Measurements from ENCODE around the gene MALAT1.
"Not testable (repeated sequence)": the region's sequence is repeated elsewhere in the genome, so short reads cannot be mapped to it uniquely, and the experiment has no call there.

The MALAT1 gene

DNA sequence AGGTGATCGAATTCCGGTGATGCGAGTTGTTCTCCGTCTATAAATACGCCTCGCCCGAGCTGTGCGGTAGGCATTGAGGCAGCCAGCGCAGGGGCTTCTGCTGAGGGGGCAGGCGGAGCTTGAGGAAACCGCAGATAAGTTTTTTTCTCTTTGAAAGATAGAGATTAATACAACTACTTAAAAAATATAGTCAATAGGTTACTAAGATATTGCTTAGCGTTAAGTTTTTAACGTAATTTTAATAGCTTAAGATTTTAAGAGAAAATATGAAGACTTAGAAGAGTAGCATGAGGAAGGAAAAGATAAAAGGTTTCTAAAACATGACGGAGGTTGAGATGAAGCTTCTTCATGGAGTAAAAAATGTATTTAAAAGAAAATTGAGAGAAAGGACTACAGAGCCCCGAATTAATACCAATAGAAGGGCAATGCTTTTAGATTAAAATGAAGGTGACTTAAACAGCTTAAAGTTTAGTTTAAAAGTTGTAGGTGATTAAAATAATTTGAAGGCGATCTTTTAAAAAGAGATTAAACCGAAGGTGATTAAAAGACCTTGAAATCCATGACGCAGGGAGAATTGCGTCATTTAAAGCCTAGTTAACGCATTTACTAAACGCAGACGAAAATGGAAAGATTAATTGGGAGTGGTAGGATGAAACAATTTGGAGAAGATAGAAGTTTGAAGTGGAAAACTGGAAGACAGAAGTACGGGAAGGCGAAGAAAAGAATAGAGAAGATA, at the start of gene MALAT1:
Gene MALAT1, plus strand, starts transcription at position 69 of the 736 bp plus-strand sequence.
- DNase-seq: peak; percentile 96

DNA sequence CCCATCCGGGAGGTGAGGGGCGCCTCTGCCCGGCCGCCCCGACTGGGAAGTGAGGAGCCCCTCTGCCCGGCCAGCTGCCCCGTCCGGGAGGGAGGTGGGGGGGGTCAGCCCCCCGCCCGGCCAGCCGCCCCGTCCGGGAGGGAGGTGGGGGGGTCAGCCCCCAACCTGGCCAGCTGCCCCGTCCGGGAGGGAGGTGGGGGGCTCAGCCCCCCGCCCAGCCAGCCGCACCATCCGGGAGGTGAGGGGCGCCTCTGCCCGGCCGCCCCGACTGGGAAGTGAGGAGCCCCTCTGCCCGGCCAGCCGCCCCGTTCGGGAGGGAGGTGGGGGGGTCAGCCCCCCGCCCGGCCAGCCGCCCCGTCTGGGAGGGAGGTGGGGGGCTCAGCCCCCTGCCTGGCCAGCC, 47.5 kb upstream of the MALAT1 start:
- DNase-seq: not testable (repeated sequence)

DNA sequence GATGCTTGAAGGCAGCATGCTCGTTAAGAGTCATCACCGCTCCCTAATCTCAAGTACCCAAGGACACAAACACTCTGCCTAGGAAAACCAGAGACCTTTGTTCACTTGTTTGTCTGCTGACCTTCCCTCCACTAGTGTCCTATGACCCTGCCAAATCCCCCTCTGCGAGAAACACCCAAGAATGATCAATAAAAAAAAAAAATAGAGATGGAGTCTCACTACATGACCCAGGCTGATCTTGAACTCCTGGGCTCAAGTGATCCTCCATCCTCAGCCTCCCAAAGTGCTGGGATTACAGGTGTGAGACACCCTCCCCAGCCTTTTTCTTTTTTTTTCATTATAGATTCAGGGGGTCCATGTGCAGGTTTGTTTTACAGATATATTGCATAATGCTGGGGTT, 46.6 kb upstream of the MALAT1 start:
- DNase-seq: not testable (repeated sequence)

DNA sequence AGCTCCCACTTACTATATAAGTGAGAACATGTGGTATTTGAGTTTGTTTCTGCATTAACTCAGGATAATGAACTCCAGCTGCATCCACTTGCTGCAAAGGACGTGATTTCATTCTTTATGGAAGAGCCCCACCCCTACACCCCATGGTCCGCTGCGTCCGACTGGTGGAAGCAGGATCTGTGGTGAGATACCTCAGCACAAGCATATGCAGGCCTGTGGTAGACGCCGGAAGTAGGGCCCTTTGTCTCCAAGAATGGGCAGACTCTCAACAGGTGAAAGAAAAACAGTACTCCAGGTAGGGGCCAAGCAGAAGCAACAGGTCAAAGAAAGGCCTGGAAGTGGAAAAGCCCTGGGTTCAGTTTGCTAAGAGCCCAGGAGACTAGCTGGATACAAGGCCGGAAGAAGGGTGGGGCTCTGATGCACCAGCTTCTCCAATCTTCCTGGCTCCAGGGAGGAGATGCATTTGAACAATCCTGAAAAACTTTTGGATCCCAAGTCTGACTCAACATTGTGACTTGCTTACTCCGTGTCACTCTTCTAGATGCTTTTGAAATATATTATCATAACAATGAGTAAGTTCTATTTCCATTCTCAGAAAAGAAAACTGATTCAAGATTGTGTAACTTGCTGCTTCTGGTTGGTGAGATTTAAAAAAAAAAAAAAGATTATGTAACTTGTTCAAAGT, 45.9 kb upstream of the MALAT1 start:
- DNase-seq: no peak

DNA sequence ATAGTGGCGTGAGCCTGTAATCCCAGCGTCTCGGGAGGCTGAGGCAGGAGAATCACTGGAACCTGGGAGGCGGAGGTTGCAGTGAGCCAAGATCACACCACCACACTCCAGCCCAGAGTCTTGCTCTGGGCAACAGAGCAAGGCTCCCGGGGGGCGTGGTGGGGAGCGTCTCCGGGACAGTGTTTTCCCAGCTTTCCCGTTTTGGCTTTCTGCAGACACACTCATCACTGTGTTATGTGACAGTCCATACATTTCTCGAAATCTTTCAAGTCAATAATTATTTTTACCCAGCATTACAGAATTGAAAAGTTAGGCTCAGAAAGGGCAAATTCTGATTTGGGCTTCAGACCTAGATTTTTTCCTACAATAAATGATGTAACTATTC, 44.5 kb upstream of the MALAT1 start:
- no peak for DNase-seq

DNA sequence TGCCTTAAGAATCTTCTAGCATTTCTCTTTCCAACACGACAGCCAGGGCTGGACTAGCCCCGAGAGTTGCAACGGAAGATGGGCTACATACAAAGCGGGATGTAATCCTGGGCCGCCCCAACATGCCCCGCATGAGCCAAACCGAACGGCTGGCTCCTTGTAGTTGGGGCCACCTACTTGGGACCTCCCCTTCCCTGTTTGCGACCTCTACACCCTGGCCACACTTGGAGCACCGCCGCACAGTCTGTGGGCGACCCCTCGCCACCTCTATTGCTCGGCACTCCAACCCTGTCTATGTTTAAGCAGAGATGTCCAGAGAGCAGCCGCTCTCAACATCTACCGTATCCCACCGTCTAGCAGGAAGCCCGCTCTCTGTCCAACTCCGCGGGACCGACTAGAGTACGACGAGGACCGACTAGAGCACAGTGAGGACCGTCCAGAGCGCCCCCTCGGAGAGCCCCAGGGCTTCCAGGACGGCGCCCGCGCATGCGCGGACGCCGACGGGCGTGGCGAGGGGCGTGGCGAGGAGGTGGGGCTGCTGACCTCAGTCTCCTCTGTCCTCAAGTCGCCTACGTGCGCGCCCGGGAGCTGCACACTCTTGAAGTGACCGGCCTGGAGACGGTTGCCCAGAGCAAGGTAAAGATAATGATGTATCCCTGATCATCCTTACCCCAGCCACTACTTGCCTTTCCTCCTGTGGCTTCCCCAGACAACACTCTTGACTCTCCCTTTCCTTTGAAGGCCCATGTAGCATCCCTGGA, 44.0 kb upstream of the MALAT1 start:
- DNase-seq: peak; percentile 94

DNA sequence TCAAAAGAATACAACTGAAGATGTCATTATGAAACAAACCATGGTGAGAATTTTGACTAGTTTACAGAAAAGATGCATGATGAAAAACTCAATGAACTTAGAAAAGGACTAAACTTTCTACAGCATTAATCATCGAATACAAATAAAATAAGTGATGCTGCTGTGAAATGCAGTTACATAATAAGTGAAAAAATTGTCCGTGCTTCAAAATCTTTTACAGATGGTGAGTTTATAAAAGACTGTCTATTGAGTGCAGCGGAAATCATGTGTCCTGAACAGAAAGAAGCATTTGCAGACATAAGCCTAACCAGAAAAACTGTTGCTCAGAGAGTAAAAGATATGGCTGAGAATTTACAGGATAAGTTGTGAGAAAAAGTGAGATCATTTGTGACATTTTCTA, 42.4 kb upstream of the MALAT1 start:
- no peak for DNase-seq

DNA sequence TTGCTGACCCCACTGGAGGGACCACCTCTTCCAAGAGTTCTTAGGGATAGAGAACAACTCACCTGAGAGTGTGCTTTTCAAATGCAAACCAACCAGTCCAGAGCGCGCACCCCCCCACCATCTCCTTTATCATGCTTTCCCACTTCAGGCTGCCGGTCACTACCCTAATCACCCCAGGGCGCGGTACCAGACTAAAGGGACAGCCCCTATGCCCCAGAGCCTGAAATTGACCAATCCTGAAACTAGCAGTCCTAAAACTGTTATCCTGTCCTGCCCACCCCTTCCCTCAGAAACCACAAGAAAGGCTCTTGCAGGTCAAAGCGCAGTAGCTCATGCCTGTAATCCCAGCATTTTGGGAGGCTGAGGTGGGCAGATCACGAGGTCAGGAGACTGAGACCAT, 39.3 kb upstream of the MALAT1 start:
- DNase-seq: peak; percentile 82

DNA sequence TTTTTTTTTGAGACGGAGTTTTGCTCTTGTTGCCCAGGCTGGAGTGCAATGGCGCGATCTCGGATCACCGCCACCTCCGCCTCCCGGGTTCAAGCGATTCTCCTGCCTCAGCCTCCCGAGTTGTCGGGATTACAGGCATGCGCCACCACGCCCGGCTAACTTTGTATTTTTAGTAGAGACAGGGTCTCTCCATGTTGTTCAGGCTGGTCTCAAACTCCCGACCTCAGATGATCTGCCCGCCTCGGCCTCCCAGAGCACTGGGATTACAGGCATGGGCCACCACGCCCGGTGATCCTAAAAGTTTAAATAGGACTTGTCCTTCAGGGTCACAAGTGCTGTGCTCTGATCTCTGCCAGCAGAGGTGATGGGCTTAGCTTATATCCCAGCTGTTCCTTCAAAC, 33.4 kb upstream of the MALAT1 start:
- not testable (repeated sequence) for DNase-seq

DNA sequence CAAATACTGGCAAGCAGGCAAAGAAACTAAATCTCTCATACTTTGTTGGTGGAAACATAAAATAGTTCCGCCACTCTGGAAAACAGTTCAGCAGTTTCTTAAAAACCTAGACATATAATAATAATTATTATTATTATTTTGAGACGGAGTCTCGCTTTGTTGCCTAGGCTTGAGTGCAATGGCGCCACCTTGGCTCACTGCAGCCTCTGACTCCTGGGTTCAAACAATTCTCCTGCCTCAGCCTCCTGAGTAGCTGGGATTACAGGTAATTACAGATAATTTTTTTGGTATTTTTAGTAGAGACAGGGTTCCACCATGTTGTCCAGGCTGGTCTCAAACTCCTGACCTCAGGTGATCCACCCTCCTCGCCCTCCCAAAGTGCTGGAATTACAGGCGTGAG, 31.5 kb upstream of the MALAT1 start:
- DNase-seq: not testable (repeated sequence)

DNA sequence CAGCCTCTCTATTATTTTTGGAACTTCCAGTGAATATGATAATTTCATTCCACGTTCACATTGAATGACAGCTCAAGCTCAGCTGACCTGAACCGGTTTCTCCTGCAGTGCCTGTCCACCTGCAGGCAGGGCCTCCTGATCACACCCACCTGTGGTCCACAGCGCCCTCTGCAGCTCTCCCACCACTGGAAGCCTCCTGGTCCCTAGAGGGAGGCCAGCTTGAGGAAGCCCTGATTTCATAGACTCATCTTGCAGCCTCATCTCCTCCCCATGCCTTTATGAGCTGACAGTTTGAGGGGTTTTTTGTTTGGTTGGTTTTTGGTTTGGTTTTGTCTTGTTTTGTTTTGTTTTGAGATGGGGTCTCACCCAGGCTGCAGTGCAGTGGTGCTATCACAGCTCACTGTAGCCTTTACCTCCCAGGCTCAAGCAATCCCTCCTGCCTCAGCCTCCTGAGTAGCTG, 29.9 kb upstream of the MALAT1 start:
- peak; percentile 85 for DNase-seq

DNA sequence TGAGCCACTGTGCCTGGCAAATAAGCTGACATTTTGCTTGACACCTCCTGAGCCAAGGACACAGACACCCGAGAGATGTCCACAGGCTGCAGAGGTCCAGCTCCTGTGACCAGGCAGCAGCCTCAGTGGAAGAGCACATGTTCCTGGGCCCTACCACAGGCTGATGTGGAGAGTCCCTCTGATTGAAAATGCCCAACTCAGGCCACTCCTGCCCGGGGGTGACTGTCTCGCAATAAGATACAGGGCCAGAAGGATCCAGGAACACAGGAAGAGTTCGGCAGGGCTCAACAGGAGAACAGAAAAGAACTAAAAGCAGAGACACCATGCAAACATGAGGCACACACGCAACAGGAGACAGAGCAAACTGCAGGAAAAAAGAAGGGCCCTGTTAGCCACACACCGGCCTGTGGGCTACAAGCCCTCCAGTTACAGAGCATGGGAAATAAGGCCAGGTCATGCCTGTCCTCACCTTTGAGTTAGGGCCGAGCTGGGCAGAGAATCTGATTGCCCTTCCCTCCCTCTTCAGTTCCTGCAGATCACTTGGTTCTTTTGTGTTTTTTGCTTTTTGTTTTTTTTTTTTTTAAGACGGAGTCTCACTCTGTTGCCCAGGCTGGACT, 28.3 kb upstream of the MALAT1 start:
- DNase-seq: no peak

DNA sequence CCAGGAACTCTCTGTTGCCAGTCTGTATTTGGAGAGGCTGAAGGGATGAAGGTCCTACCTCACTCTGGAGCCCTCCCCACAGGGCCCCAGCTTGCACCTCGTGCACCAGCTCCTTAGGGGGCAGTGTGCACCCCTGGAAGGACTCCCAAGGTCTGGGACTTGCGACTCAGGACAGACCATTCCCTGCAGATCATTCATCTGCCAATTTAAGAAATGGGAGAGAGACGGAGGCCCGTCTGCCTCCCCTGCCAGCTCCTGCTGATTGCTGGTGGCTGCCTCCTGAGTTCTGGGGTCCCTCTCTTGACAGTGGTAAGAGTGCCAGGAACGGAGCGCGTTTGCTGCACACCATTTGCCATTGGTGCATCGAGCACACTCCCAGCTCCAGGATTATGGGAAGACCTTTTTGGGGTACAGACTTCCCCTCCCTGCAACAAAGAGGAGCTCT, 27.4 kb upstream of the MALAT1 start:
- peak; percentile 75 for DNase-seq

DNA sequence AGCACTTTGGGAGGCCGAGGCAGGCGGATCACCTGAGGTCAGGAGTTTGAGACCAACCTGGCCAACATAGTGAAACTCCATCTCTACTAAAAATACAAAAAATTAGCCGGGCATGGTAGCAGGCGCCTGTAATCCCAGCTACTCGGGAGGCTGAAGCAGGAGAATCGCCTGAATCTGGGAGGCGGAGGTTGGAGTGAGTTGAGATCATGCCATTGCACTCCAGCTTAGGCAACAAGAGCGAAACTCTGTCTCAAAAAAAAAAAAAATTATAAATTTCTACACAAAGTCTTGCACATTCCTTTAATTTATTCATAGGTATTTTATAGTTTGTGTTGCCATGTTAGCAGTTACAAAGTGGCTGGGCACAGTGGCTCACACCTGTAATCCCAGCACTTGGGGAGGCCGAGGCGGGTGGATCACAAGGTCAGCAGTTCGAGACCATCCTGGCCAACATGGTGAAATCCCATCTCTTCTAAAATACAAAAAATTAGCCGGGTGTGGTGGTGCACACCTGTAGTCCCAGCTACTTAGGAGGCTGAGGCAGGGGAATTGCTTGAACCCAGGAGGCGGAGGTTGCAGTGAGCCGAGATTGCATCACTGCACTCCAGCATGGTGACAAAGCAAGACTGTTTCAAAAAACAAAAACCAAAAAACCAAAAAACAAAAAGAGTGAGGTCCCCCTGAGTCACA, 26.1 kb upstream of the MALAT1 start:
- not testable (repeated sequence) for DNase-seq

DNA sequence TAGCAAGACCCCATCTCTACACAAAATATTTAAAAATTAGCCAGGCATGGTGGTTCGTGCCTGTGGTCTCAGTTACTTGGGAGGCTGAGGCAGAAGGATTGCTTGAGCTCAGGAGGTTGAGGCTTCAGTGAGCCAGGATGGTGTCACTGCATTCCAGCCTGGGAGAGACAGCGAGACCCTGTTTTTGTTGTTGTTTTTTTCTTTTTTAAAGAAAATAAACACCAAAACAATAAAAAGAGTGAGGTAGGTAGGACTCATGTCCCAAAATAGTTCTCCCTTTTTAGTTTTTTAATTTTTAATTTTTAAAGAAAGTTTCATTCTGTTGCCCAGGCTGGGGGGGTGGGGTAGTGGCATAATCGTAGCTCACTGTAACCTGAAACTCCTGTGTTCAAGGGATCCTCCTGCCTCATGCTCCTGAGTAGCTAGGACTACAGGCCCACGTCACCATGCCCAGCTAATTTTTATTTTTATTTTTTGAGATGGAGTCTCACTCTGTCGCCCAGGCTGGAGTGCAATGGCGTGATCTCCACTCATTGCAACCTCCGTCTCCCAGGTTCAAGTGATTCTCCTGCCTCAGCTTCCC, 25.5 kb upstream of the MALAT1 start:
- no peak for DNase-seq

DNA sequence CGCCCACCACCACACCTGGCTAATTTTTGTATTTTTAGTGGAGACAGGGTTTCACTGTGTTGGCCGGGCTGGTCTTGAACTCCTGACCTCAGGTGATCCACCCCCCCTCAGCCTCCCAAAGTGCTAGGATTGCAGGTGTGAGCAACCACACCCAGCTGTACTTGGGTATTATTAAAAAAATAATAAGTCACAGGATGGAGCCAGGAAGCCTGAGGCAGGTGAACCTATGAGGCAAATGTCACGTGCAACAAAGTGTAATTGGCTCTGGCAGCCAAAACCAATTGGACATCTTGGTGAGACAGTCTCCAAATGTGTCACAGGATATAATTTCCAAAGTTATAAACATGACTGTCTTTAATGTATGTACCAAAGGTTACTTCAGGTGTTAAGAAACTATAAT, 24.0 kb upstream of the MALAT1 start:
- no peak for DNase-seq

DNA sequence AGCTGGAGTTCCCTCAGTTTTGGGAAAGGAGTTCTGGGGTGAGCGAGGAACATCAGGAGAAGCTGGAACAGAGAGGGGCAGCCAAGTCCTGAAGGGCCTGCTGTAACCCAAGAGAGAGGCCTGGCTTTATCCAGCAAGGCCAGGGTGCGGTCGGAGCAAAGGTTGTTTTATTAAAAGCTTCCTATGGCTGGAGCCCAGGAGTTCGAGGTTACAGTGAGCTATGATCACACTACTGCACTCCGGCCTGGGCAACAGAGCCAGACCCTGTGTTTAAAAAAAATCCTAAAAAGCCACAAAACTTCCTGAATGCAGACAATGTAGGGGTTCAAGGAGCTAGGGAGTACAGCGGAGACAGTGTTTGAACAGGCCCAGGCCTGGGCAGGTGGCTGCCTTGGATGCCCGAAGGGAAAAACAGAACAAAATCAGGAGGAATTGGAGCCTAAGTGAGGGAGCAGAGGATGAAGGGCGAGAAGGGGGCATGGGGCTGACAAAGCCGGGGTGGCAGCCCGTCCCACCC, 22.2 kb upstream of the MALAT1 start:
- DNase-seq: no peak

DNA sequence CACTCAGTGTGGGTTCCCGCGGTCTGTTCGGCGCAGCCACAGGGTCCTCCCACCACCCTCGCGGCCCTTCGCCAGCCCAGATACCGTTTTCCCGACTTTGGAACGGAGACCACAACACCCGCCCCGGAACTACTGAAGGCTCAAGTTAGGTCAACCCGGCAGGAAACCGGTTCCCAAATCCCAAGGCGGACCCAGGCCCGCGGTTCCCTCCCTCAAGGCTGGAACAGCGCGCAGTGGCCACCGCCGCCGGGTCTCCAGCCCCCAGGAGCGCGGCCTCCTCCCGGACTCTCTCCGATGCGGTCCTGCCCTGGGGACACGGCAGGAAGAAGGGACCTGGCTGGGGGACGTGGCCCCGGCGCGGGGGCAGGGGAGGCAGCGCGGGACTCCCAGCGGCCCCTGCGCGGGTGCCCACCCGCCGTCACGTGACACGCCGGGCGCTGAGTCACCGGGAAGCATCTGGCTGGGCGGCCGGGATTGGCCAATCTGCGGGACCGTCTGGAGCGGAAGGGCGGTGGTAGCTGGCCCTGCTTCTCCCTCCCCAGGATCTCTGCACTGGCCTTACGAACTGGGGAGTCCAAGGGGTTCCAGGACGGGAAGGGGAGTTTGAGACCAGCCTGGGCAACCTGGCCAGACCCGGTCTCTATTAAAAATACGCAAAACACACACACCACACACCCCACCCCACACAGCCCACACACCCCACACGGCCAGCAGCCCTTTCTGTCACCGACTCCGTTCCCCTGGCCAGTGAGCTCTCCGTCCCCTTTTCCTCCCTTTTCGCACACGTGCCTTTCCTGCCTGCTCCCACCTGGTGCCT, 21.5 kb upstream of the MALAT1 start:
- DNase-seq: peak; percentile 97

DNA sequence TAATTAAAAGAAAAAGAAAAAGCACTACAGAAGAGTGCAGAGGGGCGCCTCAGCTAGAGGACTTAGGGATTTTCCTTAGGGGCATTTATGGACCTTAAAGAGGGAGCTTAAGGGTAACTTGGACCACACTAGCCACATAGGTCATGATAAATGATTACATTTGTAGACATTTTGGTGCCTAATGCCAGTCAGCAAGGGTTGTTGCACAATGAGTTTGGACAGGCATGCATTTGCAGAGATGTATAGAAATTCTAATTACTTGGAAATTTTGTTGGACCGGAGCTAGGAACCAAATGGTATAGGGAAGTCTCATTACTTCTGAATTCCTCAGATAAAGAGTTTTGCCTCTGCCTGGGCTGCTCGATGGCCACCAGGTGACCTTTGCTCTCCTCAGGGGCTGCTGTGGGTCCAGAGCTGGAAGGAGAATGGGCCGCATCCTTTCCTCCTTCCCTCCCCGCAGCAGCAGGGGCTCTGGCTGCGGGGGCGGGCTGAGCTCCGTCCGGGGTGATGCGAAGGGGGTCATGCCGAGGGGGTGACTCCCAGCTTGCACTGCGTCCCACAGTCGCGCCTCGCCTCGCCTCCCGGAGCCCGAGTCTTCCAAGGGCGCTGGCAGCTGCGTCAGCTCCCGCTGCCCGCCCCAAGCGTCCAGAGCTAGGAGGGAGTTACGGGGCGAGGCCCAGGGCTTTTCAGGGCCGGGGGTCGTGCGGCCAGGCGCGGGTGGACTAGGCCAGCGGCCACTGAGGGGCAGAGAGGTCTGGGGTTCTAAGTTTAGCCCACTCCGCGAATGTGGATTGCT, 20.3 kb upstream of the MALAT1 start:
- DNase-seq: no peak

Measured in OCI-M1 (cell line).